ENCODE data around the gene PPP1R9A.

The PPP1R9A gene

GRCh38 chr7:94907026-94907810 lies at the start of gene PPP1R9A:
TSS of gene PPP1R9A (plus strand) at chr7:94907594. CDS start at chr7:94910114, 2,520 bp downstream.
- in situ Hi-C loops (cut with HindIII; ENCODE audit: low sequenced_read_pairs): no loop called here

GRCh38 chr7:94871132-94871531 lies 36.3 kb upstream of the PPP1R9A start:
- in situ Hi-C loops (cut with HindIII; ENCODE audit: low sequenced_read_pairs): no loop called here

DNA sequence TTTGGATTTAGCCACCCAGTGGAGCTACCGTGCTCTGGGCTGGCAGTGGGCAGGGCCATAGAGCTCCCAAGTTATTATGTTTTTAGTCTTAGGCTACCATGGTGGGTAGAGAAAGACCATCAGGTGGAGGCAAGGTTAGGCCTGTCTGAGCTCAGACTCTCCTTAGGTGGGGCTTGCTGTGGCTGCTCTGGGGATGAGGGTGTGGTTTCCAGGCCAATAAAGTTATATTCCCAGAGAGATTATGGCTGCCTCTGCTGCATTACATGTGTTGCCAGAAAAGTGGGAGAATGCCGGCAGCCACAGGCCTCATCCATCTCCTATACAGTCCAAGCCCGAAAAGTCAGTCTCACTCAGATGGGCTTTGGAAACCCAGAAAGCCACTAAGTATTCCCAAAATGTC lies 34.2 kb upstream of the PPP1R9A start:
- in situ Hi-C loops (cut with HindIII; ENCODE audit: low sequenced_read_pairs): no loop called here

GRCh38 chr7:94874036-94874785 lies 33.2 kb upstream of the PPP1R9A start:
- in situ Hi-C loops (cut with HindIII; ENCODE audit: low sequenced_read_pairs): no loop called here

GRCh38 chr7:94875201-94875600 lies 32.2 kb upstream of the PPP1R9A start:
- in situ Hi-C loops (cut with HindIII; ENCODE audit: low sequenced_read_pairs): no loop called here

- in situ Hi-C loops (cut with HindIII; ENCODE audit: low sequenced_read_pairs): no loop called here
Measured at GRCh38 chr7:94877731-94878670, 29.4 kb upstream of the PPP1R9A start.

DNA sequence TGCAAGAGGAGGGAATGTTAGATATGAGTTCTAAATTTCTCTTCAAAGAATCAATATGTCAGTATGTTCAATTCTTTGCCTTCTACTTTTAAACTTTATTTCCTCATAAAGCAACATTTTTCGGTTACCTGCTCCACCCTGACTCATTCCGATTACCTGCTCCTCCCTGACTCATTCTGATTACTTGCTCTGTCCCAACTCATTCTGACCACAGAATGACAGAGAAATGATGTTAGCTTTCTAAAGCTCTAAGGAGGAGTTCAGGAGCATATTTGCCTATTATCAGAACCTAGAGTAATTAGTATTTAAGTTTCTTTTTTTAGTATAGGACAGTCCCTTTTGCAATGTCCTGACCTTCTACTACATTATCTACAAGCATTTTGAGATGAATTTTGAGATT lies 24.5 kb upstream of the PPP1R9A start:
- in situ Hi-C loops (cut with HindIII; ENCODE audit: low sequenced_read_pairs): loop anchor here (5.0 kb wide), 1 partner anchor 44 kb away; no protein-coding TSS in a partner anchor

DNA sequence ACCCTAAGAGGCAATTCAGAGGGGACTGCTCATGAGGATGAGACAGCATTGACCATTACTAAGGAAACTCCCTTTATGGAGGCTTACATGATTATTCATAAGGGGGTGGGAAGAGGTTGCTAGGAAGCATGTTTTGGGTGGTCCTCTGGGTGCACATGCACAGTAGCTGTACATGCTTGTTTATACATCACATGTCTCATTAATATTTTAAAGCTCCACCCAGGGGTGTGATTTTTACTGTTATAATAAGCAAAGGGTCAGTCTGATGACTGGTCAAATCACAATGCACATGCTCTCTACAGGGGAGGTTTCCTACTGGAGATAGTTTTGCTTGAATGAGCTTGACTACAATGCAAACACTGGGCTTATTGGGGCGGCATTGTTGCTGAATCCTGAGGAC lies 23.8 kb upstream of the PPP1R9A start:
- in situ Hi-C loops (cut with HindIII; ENCODE audit: low sequenced_read_pairs): loop anchor here (5.0 kb wide), 1 partner anchor 44 kb away; no protein-coding TSS in a partner anchor

- in situ Hi-C loops (cut with HindIII; ENCODE audit: low sequenced_read_pairs): no loop called here
Measured at GRCh38 chr7:94888551-94888950, 18.8 kb upstream of the PPP1R9A start.

- in situ Hi-C loops (cut with HindIII; ENCODE audit: low sequenced_read_pairs): no loop called here
Measured at GRCh38 chr7:94888995-94889523, 18.3 kb upstream of the PPP1R9A start.

DNA sequence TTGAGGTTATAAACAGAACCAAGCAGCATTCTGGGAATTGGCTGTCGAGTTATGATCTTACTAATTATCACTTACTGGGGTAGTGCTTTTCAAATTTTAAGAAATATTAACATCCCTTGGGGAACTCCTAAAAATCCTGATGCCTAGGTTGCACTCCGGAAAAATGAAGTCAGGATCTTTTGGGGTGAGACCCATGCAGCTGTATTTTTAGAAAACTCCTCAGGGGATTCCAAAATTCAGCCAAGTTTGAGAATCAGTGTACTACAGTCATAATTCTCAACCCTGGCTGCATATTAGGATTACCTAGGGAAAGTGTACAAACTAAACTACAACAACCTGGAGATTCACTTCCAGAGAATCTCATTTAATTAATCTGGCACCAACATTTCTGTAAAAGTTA lies 17.2 kb upstream of the PPP1R9A start:
- in situ Hi-C loops (cut with HindIII; ENCODE audit: low sequenced_read_pairs): no loop called here

- in situ Hi-C loops (cut with HindIII; ENCODE audit: low sequenced_read_pairs): no loop called here
Measured at GRCh38 chr7:94893661-94894060, 13.7 kb upstream of the PPP1R9A start.

GRCh38 chr7:94897541-94897940 lies 9.9 kb upstream of the PPP1R9A start:
- in situ Hi-C loops (cut with HindIII; ENCODE audit: low sequenced_read_pairs): no loop called here

DNA sequence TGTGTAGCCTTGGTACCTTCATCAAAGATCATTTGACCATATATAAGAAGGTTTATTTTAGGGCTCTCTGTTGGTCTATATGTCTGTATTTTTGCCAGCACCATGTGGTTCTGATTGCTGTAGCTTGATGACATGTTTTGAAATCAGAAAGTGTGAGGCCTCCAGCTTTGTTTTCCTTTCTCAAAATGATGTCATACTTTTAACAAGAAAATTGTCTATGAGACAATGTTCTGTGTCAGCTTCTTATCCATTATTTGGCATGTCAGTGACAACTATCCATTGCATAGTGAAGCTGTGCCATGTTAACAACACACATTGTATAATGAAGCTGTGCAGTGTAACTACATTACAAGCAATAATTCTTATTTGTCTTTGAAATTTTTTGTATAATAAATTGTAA lies 9.1 kb upstream of the PPP1R9A start:
- in situ Hi-C loops (cut with HindIII; ENCODE audit: low sequenced_read_pairs): no loop called here

DNA sequence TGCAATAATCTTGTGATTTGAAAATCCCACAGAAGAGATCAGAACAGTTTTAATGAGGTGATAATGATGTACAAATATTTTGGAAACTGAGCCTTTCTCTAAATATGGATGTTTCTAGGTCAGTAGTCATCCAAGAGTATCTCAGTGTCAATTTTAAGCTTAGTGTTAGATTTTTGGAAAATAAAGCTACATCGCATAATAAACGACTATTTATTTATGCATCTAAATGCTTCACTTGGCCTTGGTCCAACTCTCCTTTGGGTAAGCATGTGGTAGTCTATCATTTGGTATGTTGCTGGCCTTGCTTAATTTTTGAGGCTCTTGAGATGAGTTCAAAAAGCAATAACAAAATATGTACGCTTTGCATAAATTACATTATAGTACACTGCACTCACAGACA lies 5.4 kb upstream of the PPP1R9A start:
- in situ Hi-C loops (cut with HindIII; ENCODE audit: low sequenced_read_pairs): no loop called here

GRCh38 chr7:94903971-94904370 lies 3.4 kb upstream of the PPP1R9A start:
- in situ Hi-C loops (cut with HindIII; ENCODE audit: low sequenced_read_pairs): no loop called here

- in situ Hi-C loops (cut with HindIII; ENCODE audit: low sequenced_read_pairs): no loop called here
Measured at GRCh38 chr7:94904982-94905381, 2.4 kb upstream of the PPP1R9A start.

DNA sequence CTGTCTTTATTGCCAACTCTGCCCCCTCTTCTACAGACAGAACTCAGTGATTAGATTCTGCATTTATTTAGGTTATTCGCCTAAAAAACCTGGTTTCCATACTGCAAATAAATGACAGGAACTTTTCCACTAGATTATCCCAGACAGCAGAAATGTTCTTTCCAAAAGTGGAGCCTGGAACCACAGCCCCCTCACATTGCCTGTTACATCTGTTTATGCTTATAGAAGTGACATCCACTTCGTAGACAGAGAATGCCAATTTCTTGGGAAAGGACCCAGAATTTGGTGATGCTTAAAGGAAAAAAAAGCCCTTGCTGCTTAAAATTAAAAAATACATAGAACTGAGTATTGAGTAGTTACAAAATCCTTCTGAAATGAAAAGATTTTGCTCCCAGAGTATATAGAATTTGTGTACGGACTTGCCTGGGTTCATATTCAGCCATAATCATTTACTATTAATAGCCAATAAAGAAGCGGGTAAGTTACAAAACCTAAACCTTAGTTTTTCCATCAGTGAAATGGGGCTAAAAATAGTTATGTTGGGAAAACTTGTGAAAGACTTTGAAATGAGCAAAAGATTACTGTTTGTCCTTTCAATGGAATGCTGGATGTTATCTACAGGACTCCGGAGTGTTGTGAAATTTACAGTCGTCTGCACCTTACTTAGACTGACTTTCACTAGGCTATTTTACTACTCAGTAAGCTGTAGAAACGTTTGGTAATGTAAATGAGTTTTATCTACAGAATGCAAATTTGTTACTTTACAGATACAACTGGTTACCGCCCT lies 1.1 kb upstream of the PPP1R9A start:
- in situ Hi-C loops (cut with HindIII; ENCODE audit: low sequenced_read_pairs): no loop called here

GRCh38 chr7:94907811-94908322 lies 473 bp downstream of the PPP1R9A start:
- in situ Hi-C loops (cut with HindIII; ENCODE audit: low sequenced_read_pairs): no loop called here
